SK-N-SH (cell line): Measurements from ENCODE around the gene KCNK6. TPM values are rescaled to one million over a fixed set of nuclear protein-coding genes. Genes with fewer than 3 reads are reported as not detected.

Experiments used
- CTCF ChIA-PET: fragments of 300-600, 350-600 bp; formaldehyde crosslinking; extraction: SDS; loops from one replicate; lab custom pipeline; 2021; lab: Yijun Ruan, JAX
- POLR2A ChIA-PET: fragments of 350-600 bp; sonication (Branson Sonifier 250); formaldehyde crosslinking; extraction: SDS; loops from one replicate; lab custom pipeline; 2020; ENCODE audit warnings: antibody characterized with exemption, inconsistent platforms; lab: Yijun Ruan, JAX
- DNase-seq: peaks from one replicate; pipeline ENCODE4 v3.0.0; 2012
- H2AFZ ChIP-seq: fragments of 200-600 bp; sonication (generic); 2 replicates; pipeline ENCODE4 v1.8.1; 2016; ENCODE audit warnings: antibody characterized with exemption, mild to moderate bottlenecking, low read depth
- H3F3A ChIP-seq: fragments of 200-600 bp; sonication (generic); replicated peaks from 2 replicates; pipeline ENCODE3; 2016; ENCODE audit warnings: antibody characterized with exemption, mild to moderate bottlenecking; ENCODE audit not compliant: insufficient read depth
- H3K27ac ChIP-seq, 2 experiments: fragments of 200-500 bp in 1 of 2; fragments of 200-600 bp in 1 of 2; sonication (Bioruptor generic) in 1 of 2; sonication (generic), shearing (Covaris generic) in 1 of 2; 2 replicates each; pipeline versions ENCODE4 v1.5.1 to v1.6.1; 2014 to 2016; ENCODE audit warnings: low read depth in 2 of 2, inconsistent platforms in 1 of 2, low read length in 1 of 2, mild to moderate bottlenecking in 1 of 2, mixed read lengths in 1 of 2
- H3K27me3 ChIP-seq: fragments of 200-600 bp; sonication (generic), shearing (Covaris generic); 2 replicates; pipeline ENCODE4 v1.6.1; 2016; ENCODE audit warnings: mixed run types; ENCODE audit not compliant: insufficient read depth
- H3K36me3 ChIP-seq, 2 experiments: fragments of 200-500 bp in 1 of 2; fragments of 200-600 bp in 1 of 2; sonication (Bioruptor generic) in 1 of 2; sonication (generic) in 1 of 2; replicated peaks in 1 of 2; 2 replicates each; pipeline versions ENCODE3 to v1.5.1; 2014 to 2016; ENCODE audit warnings: low read length in 1 of 2, mild to moderate bottlenecking in 1 of 2; ENCODE audit not compliant: insufficient read depth in 2 of 2, control insufficient read depth in 1 of 2
- H3K4me1 ChIP-seq, 2 experiments: fragments of 200-500 bp in 1 of 2; fragments of 200-600 bp in 1 of 2; sonication (Bioruptor generic) in 1 of 2; sonication (generic), shearing (Covaris generic) in 1 of 2; 2 replicates each; pipeline versions ENCODE4 v1.5.1 to v1.6.1; 2014 to 2016; ENCODE audit warnings: low read depth in 1 of 2, low read length in 1 of 2, mixed run types in 1 of 2; ENCODE audit not compliant: insufficient read depth in 2 of 2, control insufficient read depth in 1 of 2
- H3K4me2 ChIP-seq: fragments of 200-600 bp; sonication (generic), shearing (Covaris generic); 2 replicates; pipeline ENCODE4 v1.6.1; 2017; ENCODE audit warnings: mixed run types
- H3K4me3 ChIP-seq, 2 experiments: fragments of 200-500 bp in 1 of 2; fragments of 200-600 bp in 1 of 2; sonication (Bioruptor generic) in 1 of 2; sonication (generic), shearing (Covaris generic) in 1 of 2; 2 replicates each; pipeline versions ENCODE4 v1.5.1 to v1.8.1; 2014 to 2016; ENCODE audit warnings: low read depth in 2 of 2, inconsistent platforms in 1 of 2, low read length in 1 of 2, mild to moderate bottlenecking in 1 of 2, mixed read lengths in 1 of 2, moderate library complexity in 1 of 2
- H3K79me2 ChIP-seq: fragments of 200-600 bp; sonication (generic); 2 replicates; pipeline ENCODE4 v1.8.1; 2017; ENCODE audit warnings: mild to moderate bottlenecking; ENCODE audit not compliant: insufficient read depth
- H3K9ac ChIP-seq: fragments of 200-600 bp; sonication (generic); 2 replicates; pipeline ENCODE4 v1.6.1; 2017; ENCODE audit warnings: mixed run types
- H3K9me2 ChIP-seq: fragments of 200-600 bp; sonication (generic); 2 replicates; pipeline ENCODE4 v1.6.1; 2017; ENCODE audit warnings: mixed run types
- H3K9me3 ChIP-seq: fragments of 200-600 bp; sonication (generic); 2 replicates; pipeline ENCODE4 v1.6.1; 2017; ENCODE audit warnings: mixed run types, mild to moderate bottlenecking, moderate library complexity
- H4K20me1 ChIP-seq: fragments of 200-600 bp; sonication (generic); 2 replicates; pipeline ENCODE4 v1.6.1; 2017; ENCODE audit warnings: mild to moderate bottlenecking, mixed run types; ENCODE audit not compliant: insufficient read depth
- FOXJ3 ChIP-seq: sonication (generic); formaldehyde crosslinking; IDR thresholded peaks from 2 replicates; pipeline ENCODE4 v1.5.1; 2020; ENCODE audit warnings: mild to moderate bottlenecking, missing genetic modification reagents
- GABPA ChIP-seq: IDR thresholded peaks from 2 replicates; pipeline ENCODE4 v1.4.0; 2012; ENCODE audit warnings: low read depth, mild to moderate bottlenecking
- POLR2AphosphoS5 ChIP-seq: IDR thresholded peaks from 2 replicates; pipeline ENCODE4 v1.6.1; 2012; ENCODE audit warnings: low read depth, low read length
- RAD21 ChIP-seq: IDR thresholded peaks from 2 replicates; pipeline ENCODE4 v1.6.1; 2012; ENCODE audit warnings: mild to moderate bottlenecking, low read length
- RCOR1 ChIP-seq: fragments of 150-350 bp; IDR thresholded peaks from 2 replicates; pipeline ENCODE4 v1.6.1; 2017; ENCODE audit warnings: antibody characterized with exemption, low read length
- REST ChIP-seq: IDR thresholded peaks from 2 replicates; pipeline ENCODE4 v1.6.1; 2012; ENCODE audit warnings: mild to moderate bottlenecking, low read depth, low read length, moderate library complexity
- TCF12 ChIP-seq: IDR thresholded peaks from 2 replicates; pipeline ENCODE4 v1.4.0; 2012
- USF1 ChIP-seq: IDR thresholded peaks from 2 replicates; pipeline ENCODE4 v1.4.0; 2012; ENCODE audit warnings: low read depth, borderline replicate concordance
- ZBTB33 ChIP-seq: IDR thresholded peaks from 2 replicates; pipeline ENCODE4 v1.4.0; 2012; ENCODE audit warnings: low read depth, borderline replicate concordance
- WGBS: methylation state at CpG from one replicate; pipeline ENCODE4 v1.1.6; 2017; ENCODE audit warnings: low lambda C conversion rate; 5-methylcytosine and 5-hydroxymethylcytosine counted together
- polyA plus RNA-seq, 3 experiments: library from polyadenylated mRNA; depleted of rRNA; stranded (reverse); fragments of >200 nt; gene quantifications; 2 replicates each; pipeline ENCODE4 v1.2.3, GENCODE V29; 2012

Gene KCNK6
- polyA plus RNA-seq, 1 of the 3 experiments (the other 2 are of a cell fraction), result 0.26 TPM

- POLR2A ChIA-PET, result no interaction called here
- CTCF ChIA-PET, result no interaction called here
- no peak overlapping the region for H3K4me2 ChIP-seq
Observed at GRCh38 chr19:38324431-38324830, 4.8 kb downstream of the KCNK6 start.

GRCh38 chr19:38326591-38326990 is 6.9 kb downstream of the KCNK6 start:
- Histone ChIP-seq H3K9me2 (no peaks in the 10 kb centered on the region), H3K4me1 (peaks cover 0 to 3% of the 10 kb centered on the region in 2 experiments; a peak in 1 of 4 replicates), H3K4me2 (no peak overlapping the region), H4K20me1 (no peaks in the 10 kb centered on the region), H3K4me3 (no peak overlapping the region), H3K9me3 (no peaks in the 10 kb centered on the region), H3F3A (no peaks in the 10 kb centered on the region), H3K27me3 (no peaks in the 10 kb centered on the region), H2AFZ (no peak overlapping the region), H3K9ac (no peak overlapping the region), H3K79me2 (no peaks in the 10 kb centered on the region), H3K27ac (no peak overlapping the region), H3K36me3 (no peaks in the 10 kb centered on the region)
- DNase-seq, result no peak
- WGBS, result 80% methylated on average over 19 of the region's 22 CpGs
- ChIA-PET POLR2A (no interaction called here), CTCF (interaction anchor here (1.0 to 7.1 kb wide), 4 partner anchors 9 to 92 kb away, joined by 3 to 31 read pairs (median 4); partner anchors contain the start of genes CATSPERG and FAM98C)
- TF ChIP-seq ZBTB33 (no peak), RAD21 (no peak), FOXJ3 (no peak), GABPA (no peak), USF1 (no peak), TCF12 (no peak)

More at GRCh38 chr19:38324431-38324830, 4.8 kb downstream of the KCNK6 start:
- Histone ChIP-seq H3K27ac (no peak overlapping the region), H3K9me2 (no peaks in the 10 kb centered on the region), H3K9ac (no peak overlapping the region), H3K9me3 (no peaks in the 10 kb centered on the region), H3K36me3 (no peaks in the 10 kb centered on the region), H2AFZ (no peak overlapping the region), H3K4me3 (no peak overlapping the region), H3K4me1 (peaks cover 0 to 12% of the 10 kb centered on the region in 2 experiments; a peak in 1 of 4 replicates), H3K79me2 (no peaks in the 10 kb centered on the region), H3K27me3 (0 out of 2 replicates have a peak, but pooled peaks cover 9% of the 10 kb centered on the region), H3F3A (no peaks in the 10 kb centered on the region), H4K20me1 (no peaks in the 10 kb centered on the region)
- TF ChIP-seq RCOR1 (no peak), POLR2AphosphoS5 (no peak), REST (no peak)
- WGBS, result 75% methylated on average over 4 of the region's 4 CpGs
- no peak for DNase-seq
